NCI-H446 treated with DMSO at 0.1 percent for 48 hours (cell line): ENCODE results near the gene YWHAH.

Experiments used
- DNase-seq: peaks from one replicate; lab custom pipeline; 2025; lab: John Stamatoyannopoulos, UW

Gene YWHAH

DNA sequence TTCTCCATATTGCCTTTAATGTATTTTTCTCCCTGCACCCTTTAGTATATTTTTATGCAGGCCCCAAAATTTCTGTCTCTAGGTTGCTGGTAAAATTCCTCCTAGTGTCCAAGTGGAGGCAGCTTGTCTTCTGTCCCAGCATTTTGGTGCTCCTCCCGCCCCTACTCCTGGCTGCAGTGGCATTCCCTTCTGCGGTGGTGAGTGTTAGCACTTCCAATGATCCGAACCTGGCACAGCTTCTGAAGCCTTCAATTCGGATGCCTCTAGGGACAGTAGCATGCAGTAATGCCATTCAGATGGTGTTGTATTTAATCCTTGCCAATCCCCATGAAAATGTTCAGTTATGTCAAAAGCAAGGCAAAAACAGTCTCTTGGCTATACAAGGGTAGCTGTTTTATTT, 5.9 kb downstream of the YWHAH start:
- DNase-seq, result peak; percentile 74

DNA sequence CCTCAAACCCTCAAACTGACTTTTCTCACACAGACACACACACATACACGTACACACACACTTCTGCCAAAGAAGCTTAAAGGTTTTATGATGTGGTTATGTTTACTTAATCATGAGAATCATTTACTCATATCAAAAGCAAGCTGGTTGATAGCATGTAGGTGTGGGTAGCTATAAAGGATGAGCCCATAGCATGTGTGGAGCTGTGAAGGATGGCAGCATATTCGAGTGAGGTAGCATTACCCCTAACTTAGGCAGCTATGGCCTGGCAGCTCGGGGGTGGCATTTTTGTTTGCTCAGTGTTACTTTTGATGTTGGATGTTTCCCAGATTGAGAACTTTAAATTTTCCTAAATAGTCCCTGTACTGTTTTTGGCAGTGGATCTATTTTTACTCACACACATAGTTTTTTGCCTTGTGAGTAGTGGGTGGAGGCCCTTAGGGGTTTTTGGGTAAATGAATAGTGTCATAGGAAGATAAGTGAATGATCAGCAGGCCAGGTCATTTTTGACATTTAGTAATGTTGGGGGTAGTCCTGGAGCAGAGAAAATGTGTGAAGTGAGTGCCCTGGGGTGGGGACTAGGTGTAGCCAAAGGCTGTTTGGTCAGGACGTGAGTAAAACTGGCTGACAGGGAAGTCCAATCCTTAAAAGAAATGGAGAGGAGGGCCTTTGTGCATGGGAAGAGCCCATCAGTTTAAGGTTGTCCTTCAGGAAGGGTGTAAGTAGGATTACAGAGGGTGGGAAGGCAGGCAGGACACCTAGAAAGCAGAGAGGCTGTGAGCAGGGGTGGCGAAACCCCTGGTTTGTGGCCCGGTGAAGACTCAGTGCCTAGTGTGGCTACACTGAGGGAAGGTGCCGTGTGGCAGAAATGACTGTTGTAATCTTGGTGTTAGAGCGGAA, 7.1 kb downstream of the YWHAH start:
- DNase-seq, result no peak

DNA sequence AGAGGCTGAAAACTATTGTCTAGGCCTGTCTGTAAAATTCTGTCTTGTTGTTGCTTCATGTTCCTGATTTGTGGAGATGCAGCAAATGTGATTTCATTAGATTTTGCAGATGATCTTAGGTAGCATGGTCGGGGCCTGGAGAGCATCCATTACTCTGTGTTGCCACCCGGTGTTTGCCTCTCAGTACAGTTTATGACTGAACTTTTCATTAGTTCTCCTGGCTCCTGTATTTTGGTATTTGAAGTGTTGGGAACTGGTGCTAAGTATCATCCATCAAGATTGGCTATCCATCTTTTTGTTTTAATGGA, 7.7 kb downstream of the YWHAH start:
- no peak for DNase-seq

DNA sequence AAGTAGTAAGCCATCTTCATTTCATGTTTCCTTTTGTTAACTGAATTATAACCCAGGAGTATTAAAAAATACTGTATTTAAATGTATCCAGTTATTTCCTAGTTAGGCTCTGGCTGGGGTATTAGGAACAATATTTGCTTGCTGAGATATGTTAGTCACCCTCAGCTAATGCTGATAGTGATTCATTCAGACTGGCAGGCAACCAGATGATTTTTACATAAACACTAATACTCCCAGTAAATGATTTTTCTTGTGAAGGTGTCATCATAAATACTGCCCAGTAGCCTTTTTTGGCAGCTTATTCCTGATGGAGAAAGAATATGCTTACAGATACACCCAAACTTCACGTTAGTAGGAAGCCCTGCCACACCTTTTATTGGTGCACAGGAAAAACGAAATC, 8.1 kb downstream of the YWHAH start:
- peak; percentile 43 for DNase-seq

DNA sequence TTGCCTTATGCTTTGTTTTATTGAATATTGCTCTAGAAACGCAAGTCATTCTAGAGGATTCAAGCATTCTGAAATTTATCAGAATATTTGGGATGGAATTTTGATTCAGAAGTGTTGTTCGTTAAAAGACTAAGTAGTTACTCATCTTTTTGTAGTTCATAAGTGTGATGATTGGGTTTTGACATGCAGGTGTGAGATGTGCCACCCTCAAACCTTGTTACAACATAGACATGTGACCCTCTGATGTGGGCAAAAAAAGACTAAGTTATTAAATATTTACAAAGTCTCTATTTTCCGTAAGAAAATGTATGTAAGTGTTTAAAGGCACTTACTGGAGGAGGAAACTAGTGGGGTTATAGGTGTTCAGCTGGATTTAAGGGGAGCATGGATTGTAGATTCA, 8.9 kb downstream of the YWHAH start:
- no peak for DNase-seq

DNA sequence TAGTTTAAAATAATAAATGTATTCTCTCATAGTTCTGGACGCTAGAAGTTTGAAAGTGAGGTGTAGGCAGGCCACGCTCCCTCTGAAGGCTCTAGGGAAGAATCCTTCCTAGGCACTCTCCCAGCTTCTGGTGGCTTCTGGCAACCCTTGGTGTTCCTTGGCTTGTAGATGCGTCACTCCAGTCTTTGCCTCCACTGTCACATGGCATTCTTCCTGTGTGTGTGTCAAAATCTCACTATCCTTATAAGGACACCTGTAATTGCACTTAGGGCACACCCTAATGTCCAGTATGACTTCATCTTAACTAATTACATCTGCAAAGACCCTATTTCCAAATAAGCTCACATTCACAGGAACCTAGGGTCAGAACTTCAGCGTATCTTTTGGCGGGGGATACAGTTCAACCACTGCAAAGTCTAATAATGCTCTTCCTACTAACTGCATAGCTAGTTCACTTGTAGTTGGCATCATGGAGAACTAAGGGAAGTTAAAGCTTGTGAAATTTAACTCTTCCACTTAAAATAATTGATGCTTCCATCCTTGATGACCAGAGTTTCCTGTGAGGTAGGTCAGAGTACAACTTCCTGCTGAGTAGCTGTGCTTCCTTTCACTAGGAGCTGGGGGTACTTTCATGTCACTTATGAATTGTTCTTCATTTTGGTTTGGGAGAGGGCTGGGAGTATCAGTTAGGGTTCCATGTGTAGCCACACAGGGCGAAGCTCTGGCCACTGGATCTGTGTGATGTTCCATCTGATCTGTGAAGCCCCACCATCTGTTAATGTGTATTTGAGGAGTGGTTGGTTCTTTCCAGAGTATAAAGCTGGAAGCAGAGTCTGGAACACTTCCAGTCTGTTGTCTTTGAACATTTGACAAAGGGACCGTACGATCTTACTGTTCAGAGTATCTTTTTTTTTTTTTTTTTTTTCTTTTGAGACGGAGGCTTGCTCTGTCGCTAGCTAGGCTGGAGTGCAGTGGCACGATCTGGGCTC, 10.5 kb downstream of the YWHAH start:
- peak; percentile 33 for DNase-seq

DNA sequence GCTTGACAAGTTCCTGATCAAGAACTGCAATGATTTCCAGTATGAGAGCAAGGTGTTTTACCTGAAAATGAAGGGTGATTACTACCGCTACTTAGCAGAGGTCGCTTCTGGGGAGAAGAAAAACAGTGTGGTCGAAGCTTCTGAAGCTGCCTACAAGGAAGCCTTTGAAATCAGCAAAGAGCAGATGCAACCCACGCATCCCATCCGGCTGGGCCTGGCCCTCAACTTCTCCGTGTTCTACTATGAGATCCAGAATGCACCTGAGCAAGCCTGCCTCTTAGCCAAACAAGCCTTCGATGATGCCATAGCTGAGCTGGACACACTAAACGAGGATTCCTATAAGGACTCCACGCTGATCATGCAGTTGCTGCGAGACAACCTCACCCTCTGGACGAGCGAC, 12.0 kb downstream of the YWHAH start:
- DNase-seq, result no peak

DNA sequence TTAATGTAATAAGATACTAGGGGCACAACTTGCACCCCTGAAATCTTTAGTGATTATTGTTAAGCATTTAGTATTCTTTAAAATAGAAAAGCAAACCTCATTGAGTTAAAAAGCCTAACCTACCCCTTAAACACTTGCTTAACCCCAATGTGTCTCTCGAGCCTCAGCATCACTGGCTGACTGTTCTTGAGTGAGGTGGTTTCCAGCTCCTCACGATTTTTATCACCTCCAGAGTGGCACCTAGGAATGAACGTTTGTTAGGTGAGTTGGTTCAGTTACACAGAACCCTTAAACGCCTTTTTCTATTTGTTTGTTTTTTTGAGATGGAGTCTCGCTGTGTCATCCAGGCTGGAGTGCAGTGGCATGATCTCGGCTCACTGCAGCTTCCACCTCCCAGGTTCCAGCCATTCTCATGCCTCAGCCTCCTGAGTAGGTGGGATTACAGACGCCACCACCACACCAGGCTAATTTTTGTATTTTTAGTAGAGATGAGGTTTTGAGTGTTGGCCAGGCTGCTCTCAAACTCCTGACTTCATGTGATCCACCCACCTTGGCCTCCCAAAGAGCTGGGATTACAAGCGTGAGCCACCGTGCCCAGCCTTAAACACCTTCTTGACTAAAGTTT, 13.7 kb downstream of the YWHAH start:
- DNase-seq, result no peak

DNA sequence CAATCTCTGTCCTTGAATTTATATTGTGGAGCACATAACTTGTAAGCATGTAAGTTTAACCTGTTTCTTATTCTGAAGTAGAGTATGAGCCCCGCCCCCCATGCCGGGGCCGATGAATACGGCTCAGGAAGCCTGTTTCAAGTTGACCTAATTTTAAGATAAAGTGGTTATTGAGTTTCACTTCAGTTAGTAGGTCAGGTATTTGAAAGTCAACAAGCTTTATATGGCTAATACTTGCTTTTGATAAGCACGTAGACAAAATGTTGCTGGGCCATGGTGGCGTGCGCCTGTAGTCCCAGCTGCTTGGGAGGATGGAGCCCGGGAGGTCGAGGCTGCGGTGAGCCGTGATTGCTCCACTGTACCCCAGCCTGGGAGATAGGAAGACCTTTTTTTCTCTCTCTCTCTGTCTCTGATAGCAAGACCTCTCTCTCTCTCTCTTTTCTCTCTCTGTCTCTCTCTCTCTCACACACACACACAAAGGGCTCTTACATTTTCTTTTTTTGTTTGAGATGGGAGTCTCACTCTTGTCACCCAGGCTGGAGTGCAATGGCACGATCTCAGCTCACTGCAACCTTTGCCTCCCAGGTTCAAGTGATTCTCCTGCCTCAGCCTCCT, 14.4 kb downstream of the YWHAH start:
- no peak for DNase-seq

DNA sequence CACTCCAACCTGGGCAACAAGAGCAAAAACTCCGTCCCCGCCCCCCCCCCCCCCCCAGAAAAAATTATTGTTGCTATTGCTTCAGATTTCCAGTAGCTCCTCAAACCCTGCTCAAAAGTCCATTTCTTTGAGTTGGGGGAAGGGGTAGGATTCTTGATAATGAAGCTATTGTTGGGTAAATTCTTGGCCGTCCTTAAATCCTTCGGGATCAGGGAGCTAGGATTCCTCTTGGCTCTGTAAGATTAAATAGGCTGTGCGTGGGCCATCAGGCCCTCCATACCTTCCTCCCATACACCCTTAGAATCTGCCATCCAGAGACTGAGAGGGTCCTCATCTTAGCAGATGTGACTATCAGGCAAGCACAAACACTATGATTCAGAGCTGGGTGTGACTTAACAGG, 16.4 kb downstream of the YWHAH start:
- no peak for DNase-seq

DNA sequence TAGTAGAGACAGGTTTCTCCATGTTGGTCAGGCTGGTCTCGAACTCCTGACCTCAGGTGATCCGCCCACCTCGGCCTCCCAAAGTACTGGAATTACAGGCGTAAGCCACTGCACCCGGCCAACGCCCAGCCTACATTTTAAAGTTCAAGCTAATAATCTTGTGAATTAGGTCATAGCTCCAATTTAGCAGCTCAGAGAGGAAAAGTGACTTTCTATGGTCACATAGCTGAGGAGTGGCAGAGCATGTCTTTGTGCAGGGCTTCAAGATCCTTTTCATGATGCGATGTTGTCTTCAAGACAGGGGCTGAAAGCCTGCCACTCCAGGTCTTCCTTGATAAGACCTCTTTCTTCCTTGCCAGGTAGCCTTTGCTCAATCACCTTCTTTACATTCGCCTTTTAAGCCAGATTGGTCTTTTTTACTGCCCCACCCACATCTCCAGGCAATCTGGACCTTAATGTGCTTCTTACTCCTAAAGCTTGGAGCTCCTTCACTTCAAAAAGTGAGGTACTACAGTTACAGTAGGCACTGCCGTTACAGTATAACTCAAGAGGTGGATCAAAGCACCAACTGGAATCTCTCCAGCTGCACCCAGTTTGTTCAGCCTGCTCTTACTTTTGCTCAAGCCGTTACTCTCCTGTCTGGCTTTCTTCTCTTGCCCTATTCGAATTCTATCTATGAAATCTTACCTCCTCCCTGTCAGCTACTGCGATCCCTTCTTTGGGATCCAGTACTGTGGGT, 18.2 kb downstream of the YWHAH start:
- DNase-seq, result no peak

DNA sequence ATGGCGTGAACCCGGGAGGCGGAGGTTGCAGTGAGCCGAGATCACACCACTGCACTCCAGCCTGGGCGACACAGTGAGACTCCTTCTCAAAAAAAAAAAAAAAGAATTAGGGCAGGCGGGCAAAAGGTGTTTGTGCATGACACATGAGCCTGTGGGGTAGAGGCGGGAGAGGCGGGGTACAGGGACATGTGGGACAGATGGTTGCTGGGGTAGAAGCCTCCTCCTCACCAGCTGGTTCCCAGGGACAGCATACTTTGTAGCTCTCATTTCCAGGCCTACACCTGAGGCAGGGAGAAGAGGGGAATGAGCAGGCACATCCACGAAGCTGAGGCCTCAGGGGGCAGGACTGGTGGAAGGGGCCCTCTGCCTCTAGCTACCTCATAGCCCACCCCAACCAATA, 23.7 kb downstream of the YWHAH start:
- no peak for DNase-seq

DNA sequence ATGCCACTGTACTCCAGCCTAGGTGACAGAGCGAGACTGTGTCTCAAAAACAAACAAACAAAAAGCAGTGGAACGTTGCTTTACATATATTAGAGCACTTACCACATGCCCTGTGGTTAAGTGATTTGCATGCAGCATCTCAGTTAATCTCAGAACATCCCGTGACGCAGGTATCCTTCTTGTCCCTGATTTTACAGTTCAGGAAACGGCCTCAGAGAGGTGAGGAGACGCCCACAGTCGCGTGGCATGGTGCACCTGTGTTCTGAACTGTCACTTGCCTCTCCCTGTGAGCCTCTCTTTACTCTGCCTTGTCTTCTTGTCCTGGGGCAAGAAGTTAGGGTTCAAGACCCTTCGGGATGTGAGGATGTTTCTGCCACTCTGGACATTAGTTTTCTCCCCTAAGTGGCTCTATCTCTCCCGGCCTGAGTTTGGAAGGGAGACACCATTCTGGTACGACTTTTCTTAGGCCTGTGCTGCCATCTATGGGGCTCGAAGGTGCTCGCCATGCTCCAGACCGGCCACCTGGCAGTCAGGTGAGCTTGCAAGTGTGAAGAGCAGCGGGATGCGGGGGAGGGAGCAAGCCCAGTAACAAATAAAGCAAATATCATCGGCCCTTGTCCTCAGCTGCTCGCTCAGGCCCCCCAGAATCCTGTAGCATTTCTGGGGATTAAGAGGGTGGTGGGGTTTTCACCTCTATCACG, 25.6 kb downstream of the YWHAH start:
- peak; percentile 29 for DNase-seq

DNA sequence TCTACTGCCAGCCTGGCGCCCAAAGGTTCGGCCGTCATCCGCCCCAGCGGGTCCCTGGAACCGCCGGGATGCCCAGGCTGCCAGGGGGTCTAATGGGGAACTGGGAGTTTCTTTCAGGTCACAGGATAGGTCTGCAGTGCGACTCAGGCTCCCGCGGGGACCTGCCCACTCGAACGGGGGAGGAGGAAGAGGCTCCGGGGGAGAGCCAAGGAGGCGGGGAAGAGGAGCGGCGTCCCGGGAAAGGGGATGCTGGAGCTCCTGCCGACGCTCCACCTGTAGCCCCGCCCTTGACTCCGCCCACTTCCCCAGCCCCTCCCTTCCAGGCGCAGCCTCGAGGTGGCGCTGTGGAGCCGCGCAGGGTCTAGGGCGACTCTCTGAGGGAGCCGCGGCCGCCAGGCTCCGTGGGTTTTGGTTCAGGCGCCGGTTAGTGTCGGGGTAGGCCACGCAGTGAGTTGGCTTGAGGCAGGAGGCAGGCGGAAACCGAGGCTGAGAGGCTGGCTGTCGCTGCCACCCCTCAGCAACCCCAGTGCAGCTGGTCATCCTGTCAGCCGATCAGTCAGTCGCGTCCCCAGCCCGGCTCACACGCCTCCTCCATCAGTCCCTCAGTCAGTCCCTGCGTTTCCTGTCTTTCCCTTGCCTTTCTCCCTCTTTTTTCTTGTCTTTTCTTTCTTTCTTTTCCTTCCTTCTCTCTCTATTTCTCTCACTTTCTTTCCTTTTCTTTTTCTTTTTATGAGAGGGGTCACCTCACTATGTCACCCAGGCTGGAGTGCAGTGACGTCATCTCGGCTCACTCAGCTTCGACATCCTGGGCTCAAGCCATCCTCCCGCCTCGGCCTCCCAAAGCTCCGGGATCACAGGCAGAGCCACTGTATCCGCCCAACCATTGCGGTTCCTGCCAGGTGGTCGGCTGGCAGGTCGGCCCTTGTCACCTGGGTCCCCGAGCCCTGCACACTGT, 26.4 kb downstream of the YWHAH start:
- DNase-seq, result peak; percentile 28

DNA sequence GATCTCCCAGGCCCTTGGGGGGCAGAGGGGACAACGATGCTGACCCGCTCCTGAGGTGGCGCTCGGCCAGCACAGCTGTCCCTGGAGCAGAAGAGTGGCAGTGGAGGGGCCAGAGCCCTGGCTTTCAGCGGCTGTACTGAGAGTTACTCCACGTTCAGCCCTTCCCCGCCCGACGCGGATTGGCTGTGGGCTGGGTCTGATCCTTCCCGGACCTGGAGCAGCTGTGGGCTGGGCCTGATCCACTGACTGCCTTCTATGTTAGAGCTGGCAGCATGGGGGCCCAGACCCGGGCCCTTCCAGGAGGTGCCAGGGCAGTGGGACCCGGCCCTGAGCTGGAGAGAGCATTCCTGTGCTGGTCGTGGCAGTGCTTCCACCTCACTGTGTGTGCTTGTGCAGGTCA, 27.8 kb downstream of the YWHAH start:
- DNase-seq, result no peak

DNA sequence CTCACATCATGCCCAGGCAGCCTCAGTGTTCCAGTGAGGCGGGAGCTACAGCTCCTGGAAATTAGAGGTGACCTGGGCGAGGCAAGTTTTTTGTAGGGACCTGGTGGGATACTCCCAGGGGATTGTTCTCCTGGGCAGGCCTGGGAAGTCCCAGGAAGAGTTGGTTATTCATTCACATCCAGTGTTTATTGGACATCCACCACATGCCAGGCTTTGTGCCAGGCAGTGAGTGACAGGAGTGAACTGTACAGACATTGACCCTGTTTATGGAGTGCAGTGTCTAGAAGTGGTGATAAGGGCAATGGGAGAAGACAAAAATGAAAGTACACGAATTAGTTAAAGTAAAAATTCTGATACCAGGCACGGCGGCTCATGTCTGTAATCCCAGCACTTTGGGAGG, 29.4 kb downstream of the YWHAH start:
- DNase-seq, result no peak

DNA sequence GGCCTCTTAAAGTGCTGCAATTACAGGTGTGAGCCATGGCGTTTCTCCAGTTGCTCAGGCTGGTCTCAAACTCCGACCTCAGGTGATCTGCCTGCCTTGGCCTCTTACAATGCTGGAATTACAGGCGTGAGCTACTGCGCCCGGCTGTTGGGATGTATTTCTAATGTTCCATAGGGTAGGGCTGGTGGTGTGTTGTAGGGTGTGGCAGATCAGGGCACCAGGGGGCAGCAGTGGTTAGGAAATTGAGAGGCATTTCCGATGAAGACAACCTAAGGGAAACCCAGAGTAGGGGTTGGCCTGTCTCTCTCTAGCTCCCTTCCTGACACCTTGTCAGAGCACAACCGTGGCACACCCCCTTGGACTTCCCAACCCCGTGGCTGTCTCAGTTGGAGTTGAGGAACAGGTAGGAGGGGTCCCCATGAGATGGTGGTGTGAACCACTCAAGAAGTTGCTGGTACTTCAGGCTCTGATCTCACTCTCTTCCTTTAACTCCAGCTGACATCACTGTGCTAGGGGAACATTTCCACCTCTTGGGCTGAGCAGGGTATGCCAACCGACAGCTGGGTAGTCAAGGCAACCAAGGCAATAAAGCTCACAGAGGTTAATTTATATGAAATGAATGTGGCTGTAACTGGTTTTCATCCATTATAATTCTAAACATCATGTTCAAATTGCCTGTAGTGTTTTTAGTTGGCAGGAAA, 33.0 kb downstream of the YWHAH start:
- DNase-seq, result peak; percentile 22

DNA sequence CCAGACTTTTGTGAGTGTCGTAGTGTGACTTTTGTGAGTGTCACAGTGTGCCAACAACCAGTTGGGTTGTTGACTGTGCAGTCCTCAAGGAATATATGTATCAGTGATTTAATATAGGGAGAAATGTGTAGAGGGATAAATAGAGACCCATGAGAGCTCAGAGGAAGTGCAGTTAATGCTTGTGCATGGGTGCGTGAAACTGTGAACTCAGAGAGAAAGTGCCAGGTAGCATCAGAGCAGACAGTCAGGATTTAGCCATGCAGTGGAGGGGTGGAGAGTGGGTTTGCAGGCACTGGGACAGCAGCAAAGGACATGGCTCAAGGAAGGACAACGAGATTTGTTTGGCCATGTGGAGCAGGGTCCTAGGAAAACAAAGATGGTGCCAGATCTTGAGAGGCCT, 33.6 kb downstream of the YWHAH start:
- no peak for DNase-seq

DNA sequence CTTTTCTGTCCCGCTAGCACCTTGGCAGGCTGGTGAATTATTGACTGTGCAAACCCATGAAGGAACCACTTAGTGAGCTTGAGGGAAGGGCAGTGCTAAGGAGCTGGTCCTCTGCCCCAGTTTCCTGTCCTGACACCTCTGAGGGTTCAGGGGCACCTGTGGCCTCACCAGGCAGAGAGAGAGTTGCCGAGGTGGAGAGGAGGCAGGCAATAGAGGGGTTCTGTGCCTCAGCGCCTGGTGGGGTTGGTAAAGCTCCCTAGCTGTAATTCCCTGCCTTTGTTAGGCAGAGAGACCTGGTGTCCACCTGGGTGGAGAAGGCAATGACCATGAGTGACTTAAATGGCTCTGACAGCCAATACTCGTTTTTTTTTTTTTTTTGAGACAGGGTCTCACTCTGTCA, 36.3 kb downstream of the YWHAH start:
- DNase-seq, result no peak
